Testis (tissue), 2 donors: Measurements from ENCODE around the gene TACC2.

Experiments
- POLR2A ChIP-seq: fragments of 450-650 bp; IDR thresholded peaks from one replicate; pipeline ENCODE4 v1.6.1; 2017; ENCODE audit warnings: antibody characterized with exemption, mild to moderate bottlenecking, moderate library complexity
- TF ChIP-seq, protein P1 (sequence below), 3 experiments: fragments of 450-650 bp in 2 of 3; fragments of 200-600 bp in 1 of 3; sonication (generic) in 1 of 3; IDR thresholded peaks; one replicate each; pipeline ENCODE4 v1.5.1; 2016 to 2019; ENCODE audit warnings: antibody characterized with exemption in 3 of 3, mild to moderate bottlenecking in 2 of 3, moderate library complexity in 1 of 3

DNA sequence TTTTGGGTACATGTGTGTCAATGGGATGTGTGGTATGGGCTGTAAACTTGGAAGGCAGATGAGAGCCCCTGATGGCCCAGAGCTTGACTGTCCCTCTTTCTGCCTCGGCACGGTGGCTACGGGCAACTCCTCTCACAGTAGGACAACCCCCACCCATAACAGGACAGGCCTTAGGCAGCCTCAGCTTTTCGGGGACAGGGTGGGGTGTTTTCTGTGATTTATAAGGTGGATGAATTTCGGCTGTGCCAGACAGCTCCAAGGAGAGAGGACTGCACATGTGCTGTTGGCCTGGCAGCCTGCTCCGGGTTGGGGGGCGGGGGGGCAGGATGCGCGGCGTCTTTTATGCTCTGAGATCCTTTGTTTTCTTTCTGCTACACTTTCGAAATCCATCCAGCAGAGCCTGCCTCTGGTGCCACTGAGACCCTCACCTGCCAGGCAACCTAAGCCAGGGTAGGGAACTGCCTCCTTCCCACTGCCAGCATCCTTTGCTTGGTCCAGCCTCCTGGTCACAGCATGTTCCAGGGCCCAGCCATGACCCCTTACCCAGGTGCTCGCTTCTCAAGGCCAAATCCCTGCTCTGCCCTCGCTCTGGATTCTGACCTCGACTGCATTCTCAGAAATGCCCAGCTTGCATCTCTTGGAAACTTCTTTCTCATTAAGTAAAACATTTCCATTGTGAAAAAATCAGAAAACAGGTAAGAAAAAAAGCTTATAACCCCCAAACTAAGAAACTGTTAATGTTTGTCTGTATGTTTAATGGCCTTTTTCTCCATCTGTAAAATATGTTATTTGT lies 266.7 kb downstream of the TACC2 start:
- TF ChIP-seq, protein P1, sequence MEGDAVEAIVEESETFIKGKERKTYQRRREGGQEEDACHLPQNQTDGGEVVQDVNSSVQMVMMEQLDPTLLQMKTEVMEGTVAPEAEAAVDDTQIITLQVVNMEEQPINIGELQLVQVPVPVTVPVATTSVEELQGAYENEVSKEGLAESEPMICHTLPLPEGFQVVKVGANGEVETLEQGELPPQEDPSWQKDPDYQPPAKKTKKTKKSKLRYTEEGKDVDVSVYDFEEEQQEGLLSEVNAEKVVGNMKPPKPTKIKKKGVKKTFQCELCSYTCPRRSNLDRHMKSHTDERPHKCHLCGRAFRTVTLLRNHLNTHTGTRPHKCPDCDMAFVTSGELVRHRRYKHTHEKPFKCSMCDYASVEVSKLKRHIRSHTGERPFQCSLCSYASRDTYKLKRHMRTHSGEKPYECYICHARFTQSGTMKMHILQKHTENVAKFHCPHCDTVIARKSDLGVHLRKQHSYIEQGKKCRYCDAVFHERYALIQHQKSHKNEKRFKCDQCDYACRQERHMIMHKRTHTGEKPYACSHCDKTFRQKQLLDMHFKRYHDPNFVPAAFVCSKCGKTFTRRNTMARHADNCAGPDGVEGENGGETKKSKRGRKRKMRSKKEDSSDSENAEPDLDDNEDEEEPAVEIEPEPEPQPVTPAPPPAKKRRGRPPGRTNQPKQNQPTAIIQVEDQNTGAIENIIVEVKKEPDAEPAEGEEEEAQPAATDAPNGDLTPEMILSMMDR (IDR thresholded peaks at IDR 0.05): no peak
- no peak for TF ChIP-seq POLR2A
